ENCODE measurements around the gene TSEN15. TPM values are rescaled to one million over a fixed set of nuclear protein-coding genes. Genes with fewer than 3 reads are reported as not detected.
A peak's percentile ranks its signal among the peaks of the same experiment; 100 is the strongest.

The TSEN15 gene
- total RNA-seq, 1 experiment from 2014 or later, result 79.7 TPM

GRCh38 chr1:184052194-184052559 lies 647 bp downstream of the TSEN15 start:
- H3K9me3 ChIP-seq (ENCODE audit: low read length), result no peaks in the 10 kb centered on the region

GRCh38 chr1:184052750-184053149 lies 1.2 kb downstream of the TSEN15 start:
- peaks cover 6% of the 10 kb centered on the region; the same call in 1 of the 2 replicates for H3K79me2 ChIP-seq (ENCODE audit: low read length)
- no peaks in the 10 kb centered on the region for H3K9me3 ChIP-seq (ENCODE audit: low read length)
- peaks cover 3% of the 10 kb centered on the region; the same call in 1 of the 2 replicates for H3K36me3 ChIP-seq (ENCODE audit: insufficient read depth, low read length)
- H2AFZ ChIP-seq (ENCODE audit: low read length), result no peak overlapping the region
- H3K9me2 ChIP-seq (replicated peaks; ENCODE audit: insufficient read depth, low read length), result no peaks in the 10 kb centered on the region
- no peak overlapping the region for H3K27ac ChIP-seq (ENCODE audit: low read length)
- H4K20me1 ChIP-seq (ENCODE audit: insufficient read depth, low read depth, low read length), result no peaks in the 10 kb centered on the region
- H3K4me3 ChIP-seq (ENCODE audit: low read length), result peak overlapping the region; percentile 79
- H3K4me2 ChIP-seq (ENCODE audit: low read depth, low read length, poor library complexity, severe bottlenecking), result peak overlapping the region; percentile 88
- DNase-seq, result no peak
- peak overlapping the region; percentile 86 for H3K9ac ChIP-seq (ENCODE audit: low read length)
- peaks cover 5% of the 10 kb centered on the region; the same call in 1 of the 2 replicates for H3K27me3 ChIP-seq (ENCODE audit: low read length)
- peaks cover 18% of the 10 kb centered on the region for H3K4me1 ChIP-seq (ENCODE audit: low read length)

More at GRCh38 chr1:184052194-184052559, 647 bp downstream of the TSEN15 start:
- H4K20me1 ChIP-seq (ENCODE audit: insufficient read depth, low read depth, low read length), result no peaks in the 10 kb centered on the region
- peaks cover 5% of the 10 kb centered on the region; the same call in 1 of the 2 replicates for H3K27me3 ChIP-seq (ENCODE audit: low read length)
- H3K4me3 ChIP-seq (ENCODE audit: low read length), result peak overlapping the region; percentile 79
- peak overlapping the region; percentile 35; the same call in 1 of the 2 replicates for H3K27ac ChIP-seq (ENCODE audit: low read length)
- DNase-seq, result no peak
- peaks cover 3% of the 10 kb centered on the region; the same call in 1 of the 2 replicates for H3K36me3 ChIP-seq (ENCODE audit: insufficient read depth, low read length)
- H3K9me2 ChIP-seq (replicated peaks; ENCODE audit: insufficient read depth, low read length), result no peaks in the 10 kb centered on the region
- peak overlapping the region; percentile 59 for H2AFZ ChIP-seq (ENCODE audit: low read length)
- H3K79me2 ChIP-seq (ENCODE audit: low read length), result peaks cover 4% of the 10 kb centered on the region; the same call in 1 of the 2 replicates
- peaks cover 18% of the 10 kb centered on the region for H3K4me1 ChIP-seq (ENCODE audit: low read length)
- peak overlapping the region; percentile 88 for H3K4me2 ChIP-seq (ENCODE audit: low read depth, low read length, poor library complexity, severe bottlenecking)
- peak overlapping the region; percentile 86 for H3K9ac ChIP-seq (ENCODE audit: low read length)

GRCh38 chr1:184053881-184054280 lies 2.4 kb downstream of the TSEN15 start:
- H3K4me1 ChIP-seq (ENCODE audit: low read length), result peaks cover 18% of the 10 kb centered on the region
- H3K27me3 ChIP-seq (ENCODE audit: low read length), result peaks cover 5% of the 10 kb centered on the region; the same call in 1 of the 2 replicates
- H3K9me3 ChIP-seq (ENCODE audit: low read length), result no peaks in the 10 kb centered on the region
- no peaks in the 10 kb centered on the region for H4K20me1 ChIP-seq (ENCODE audit: insufficient read depth, low read depth, low read length)
- no peak overlapping the region for H3K4me3 ChIP-seq (ENCODE audit: low read length)
- H3K79me2 ChIP-seq (ENCODE audit: low read length), result peaks cover 7% of the 10 kb centered on the region; the same call in 1 of the 2 replicates
- H3K4me2 ChIP-seq (ENCODE audit: low read depth, low read length, poor library complexity, severe bottlenecking), result peak overlapping the region; percentile 4
- no peak for DNase-seq
- no peak overlapping the region for H3K27ac ChIP-seq (ENCODE audit: low read length)
- H3K9ac ChIP-seq (ENCODE audit: low read length), result no peak overlapping the region
- H2AFZ ChIP-seq (ENCODE audit: low read length), result no peak overlapping the region
- H3K36me3 ChIP-seq (ENCODE audit: insufficient read depth, low read length), result peaks cover 3% of the 10 kb centered on the region; the same call in 1 of the 2 replicates
- no peaks in the 10 kb centered on the region for H3K9me2 ChIP-seq (replicated peaks; ENCODE audit: insufficient read depth, low read length)

GRCh38 chr1:184056921-184057555 lies 5.5 kb downstream of the TSEN15 start:
- Histone ChIP-seq H3K9ac (ENCODE audit: low read length) (no peak overlapping the region), H4K20me1 (ENCODE audit: insufficient read depth, low read depth, low read length) (no peaks in the 10 kb centered on the region), H2AFZ (ENCODE audit: low read length) (no peak overlapping the region)

GRCh38 chr1:184059887-184060286 lies 8.4 kb downstream of the TSEN15 start:
- no peak overlapping the region for H3K9ac ChIP-seq (ENCODE audit: low read length)
- peaks cover 10% of the 10 kb centered on the region for H3K79me2 ChIP-seq (ENCODE audit: low read length)
- no peak overlapping the region for H3K4me3 ChIP-seq (ENCODE audit: low read length)
- no peak overlapping the region for H2AFZ ChIP-seq (ENCODE audit: low read length)
- no peaks in the 10 kb centered on the region for H4K20me1 ChIP-seq (ENCODE audit: insufficient read depth, low read depth, low read length)
- no peak overlapping the region for H3K27ac ChIP-seq (ENCODE audit: low read length)
- H3K4me2 ChIP-seq (ENCODE audit: low read depth, low read length, poor library complexity, severe bottlenecking), result no peak overlapping the region
- DNase-seq, result no peak
- H3K9me2 ChIP-seq (replicated peaks; ENCODE audit: insufficient read depth, low read length), result no peaks in the 10 kb centered on the region
- H3K27me3 ChIP-seq (ENCODE audit: low read length), result no peaks in the 10 kb centered on the region
- H3K4me1 ChIP-seq (ENCODE audit: low read length), result no peaks in the 10 kb centered on the region
- peaks cover 3% of the 10 kb centered on the region; the same call in 1 of the 2 replicates for H3K36me3 ChIP-seq (ENCODE audit: insufficient read depth, low read length)
- no peaks in the 10 kb centered on the region for H3K9me3 ChIP-seq (ENCODE audit: low read length)

More at GRCh38 chr1:184056921-184057555, 5.5 kb downstream of the TSEN15 start:
- H3K4me2 ChIP-seq (ENCODE audit: low read depth, low read length, poor library complexity, severe bottlenecking), result no peak overlapping the region
- no peak overlapping the region for H3K27ac ChIP-seq (ENCODE audit: low read length)
- H3K9me2 ChIP-seq (replicated peaks; ENCODE audit: insufficient read depth, low read length), result no peaks in the 10 kb centered on the region
- H3K4me1 ChIP-seq (ENCODE audit: low read length), result peaks cover 10% of the 10 kb centered on the region
- no peak overlapping the region for H3K4me3 ChIP-seq (ENCODE audit: low read length)
- no peaks in the 10 kb centered on the region for H3K27me3 ChIP-seq (ENCODE audit: low read length)
- DNase-seq, result no peak
- peaks cover 3% of the 10 kb centered on the region; the same call in 1 of the 2 replicates for H3K36me3 ChIP-seq (ENCODE audit: insufficient read depth, low read length)
- peaks cover 10% of the 10 kb centered on the region for H3K79me2 ChIP-seq (ENCODE audit: low read length)
- H3K9me3 ChIP-seq (ENCODE audit: low read length), result no peaks in the 10 kb centered on the region

GRCh38 chr1:184060316-184060715 lies 8.8 kb downstream of the TSEN15 start:
- no peaks in the 10 kb centered on the region for H3K27me3 ChIP-seq (ENCODE audit: low read length)
- peaks cover 1% of the 10 kb centered on the region; the same call in 1 of the 2 replicates for H3K36me3 ChIP-seq (ENCODE audit: insufficient read depth, low read length)
- H3K79me2 ChIP-seq (ENCODE audit: low read length), result peaks cover 10% of the 10 kb centered on the region
- H3K27ac ChIP-seq (ENCODE audit: low read length), result no peak overlapping the region
- H3K9ac ChIP-seq (ENCODE audit: low read length), result no peak overlapping the region
- H3K9me2 ChIP-seq (replicated peaks; ENCODE audit: insufficient read depth, low read length), result no peaks in the 10 kb centered on the region
- no peaks in the 10 kb centered on the region for H3K4me1 ChIP-seq (ENCODE audit: low read length)
- no peaks in the 10 kb centered on the region for H3K9me3 ChIP-seq (ENCODE audit: low read length)
- no peaks in the 10 kb centered on the region for H4K20me1 ChIP-seq (ENCODE audit: insufficient read depth, low read depth, low read length)
- no peak overlapping the region for H3K4me2 ChIP-seq (ENCODE audit: low read depth, low read length, poor library complexity, severe bottlenecking)
- no peak for DNase-seq
- H2AFZ ChIP-seq (ENCODE audit: low read length), result no peak overlapping the region
- no peak overlapping the region for H3K4me3 ChIP-seq (ENCODE audit: low read length)

GRCh38 chr1:184061396-184062003 lies 10.0 kb downstream of the TSEN15 start:
- Histone ChIP-seq H3K4me2 (ENCODE audit: low read depth, low read length, poor library complexity, severe bottlenecking) (no peak overlapping the region), H3K79me2 (ENCODE audit: low read length) (peaks cover 10% of the 10 kb centered on the region), H3K9me3 (ENCODE audit: low read length) (no peaks in the 10 kb centered on the region), H3K9ac (ENCODE audit: low read length) (no peak overlapping the region), H3K27me3 (ENCODE audit: low read length) (no peaks in the 10 kb centered on the region), H3K4me1 (ENCODE audit: low read length) (no peaks in the 10 kb centered on the region), H3K9me2 (replicated peaks; ENCODE audit: insufficient read depth, low read length) (no peaks in the 10 kb centered on the region), H4K20me1 (ENCODE audit: insufficient read depth, low read depth, low read length) (no peaks in the 10 kb centered on the region), H3K4me3 (ENCODE audit: low read length) (no peak overlapping the region), H3K36me3 (ENCODE audit: insufficient read depth, low read length) (no peaks in the 10 kb centered on the region), H2AFZ (ENCODE audit: low read length) (no peak overlapping the region), H3K27ac (ENCODE audit: low read length) (no peak overlapping the region)
- no peak for DNase-seq

GRCh38 chr1:184062640-184063286 lies 11.2 kb downstream of the TSEN15 start:
- Histone ChIP-seq H3K27me3 (ENCODE audit: low read length) (no peaks in the 10 kb centered on the region), H3K9ac (ENCODE audit: low read length) (no peak overlapping the region), H3K36me3 (ENCODE audit: insufficient read depth, low read length) (no peaks in the 10 kb centered on the region), H4K20me1 (ENCODE audit: insufficient read depth, low read depth, low read length) (no peaks in the 10 kb centered on the region), H2AFZ (ENCODE audit: low read length) (no peak overlapping the region), H3K4me1 (ENCODE audit: low read length) (no peaks in the 10 kb centered on the region), H3K27ac (ENCODE audit: low read length) (no peak overlapping the region), H3K4me3 (ENCODE audit: low read length) (no peak overlapping the region), H3K79me2 (ENCODE audit: low read length) (peaks cover 9% of the 10 kb centered on the region), H3K9me3 (ENCODE audit: low read length) (no peaks in the 10 kb centered on the region), H3K4me2 (ENCODE audit: low read depth, low read length, poor library complexity, severe bottlenecking) (no peak overlapping the region), H3K9me2 (replicated peaks; ENCODE audit: insufficient read depth, low read length) (no peaks in the 10 kb centered on the region)
- DNase-seq, result no peak

All from Karpas-422 (cell line).